SK-N-SH (cell line): Measurements from ENCODE around the gene INO80. TPM values are rescaled to one million over a fixed set of nuclear protein-coding genes. Genes with fewer than 3 reads are reported as not detected.

Experiments used
- CTCF ChIA-PET: fragments of 300-600, 350-600 bp; formaldehyde crosslinking; extraction: SDS; loops from one replicate; lab custom pipeline; 2021; lab: Yijun Ruan, JAX
- POLR2A ChIA-PET: fragments of 350-600 bp; sonication (Branson Sonifier 250); formaldehyde crosslinking; extraction: SDS; loops from one replicate; lab custom pipeline; 2020; ENCODE audit warnings: antibody characterized with exemption, inconsistent platforms; lab: Yijun Ruan, JAX
- DNase-seq: peaks from one replicate; pipeline ENCODE4 v3.0.0; 2012
- H2AFZ ChIP-seq: fragments of 200-600 bp; sonication (generic); 2 replicates; pipeline ENCODE4 v1.8.1; 2016; ENCODE audit warnings: antibody characterized with exemption, mild to moderate bottlenecking, low read depth
- H3F3A ChIP-seq: fragments of 200-600 bp; sonication (generic); replicated peaks from 2 replicates; pipeline ENCODE3; 2016; ENCODE audit warnings: antibody characterized with exemption, mild to moderate bottlenecking; ENCODE audit not compliant: insufficient read depth
- H3K27ac ChIP-seq, 2 experiments: fragments of 200-500 bp in 1 of 2; fragments of 200-600 bp in 1 of 2; sonication (Bioruptor generic) in 1 of 2; sonication (generic), shearing (Covaris generic) in 1 of 2; 2 replicates each; pipeline versions ENCODE4 v1.5.1 to v1.6.1; 2014 to 2016; ENCODE audit warnings: low read depth in 2 of 2, inconsistent platforms in 1 of 2, low read length in 1 of 2, mild to moderate bottlenecking in 1 of 2, mixed read lengths in 1 of 2
- H3K27me3 ChIP-seq: fragments of 200-600 bp; sonication (generic), shearing (Covaris generic); 2 replicates; pipeline ENCODE4 v1.6.1; 2016; ENCODE audit warnings: mixed run types; ENCODE audit not compliant: insufficient read depth
- H3K36me3 ChIP-seq, 2 experiments: fragments of 200-500 bp in 1 of 2; fragments of 200-600 bp in 1 of 2; sonication (Bioruptor generic) in 1 of 2; sonication (generic) in 1 of 2; replicated peaks in 1 of 2; 2 replicates each; pipeline versions ENCODE3 to v1.5.1; 2014 to 2016; ENCODE audit warnings: low read length in 1 of 2, mild to moderate bottlenecking in 1 of 2; ENCODE audit not compliant: insufficient read depth in 2 of 2, control insufficient read depth in 1 of 2
- H3K4me1 ChIP-seq, 2 experiments: fragments of 200-500 bp in 1 of 2; fragments of 200-600 bp in 1 of 2; sonication (Bioruptor generic) in 1 of 2; sonication (generic), shearing (Covaris generic) in 1 of 2; 2 replicates each; pipeline versions ENCODE4 v1.5.1 to v1.6.1; 2014 to 2016; ENCODE audit warnings: low read depth in 1 of 2, low read length in 1 of 2, mixed run types in 1 of 2; ENCODE audit not compliant: insufficient read depth in 2 of 2, control insufficient read depth in 1 of 2
- H3K4me2 ChIP-seq: fragments of 200-600 bp; sonication (generic), shearing (Covaris generic); 2 replicates; pipeline ENCODE4 v1.6.1; 2017; ENCODE audit warnings: mixed run types
- H3K4me3 ChIP-seq, 2 experiments: fragments of 200-500 bp in 1 of 2; fragments of 200-600 bp in 1 of 2; sonication (Bioruptor generic) in 1 of 2; sonication (generic), shearing (Covaris generic) in 1 of 2; 2 replicates each; pipeline versions ENCODE4 v1.5.1 to v1.8.1; 2014 to 2016; ENCODE audit warnings: low read depth in 2 of 2, inconsistent platforms in 1 of 2, low read length in 1 of 2, mild to moderate bottlenecking in 1 of 2, mixed read lengths in 1 of 2, moderate library complexity in 1 of 2
- H3K79me2 ChIP-seq: fragments of 200-600 bp; sonication (generic); 2 replicates; pipeline ENCODE4 v1.8.1; 2017; ENCODE audit warnings: mild to moderate bottlenecking; ENCODE audit not compliant: insufficient read depth
- H3K9ac ChIP-seq: fragments of 200-600 bp; sonication (generic); 2 replicates; pipeline ENCODE4 v1.6.1; 2017; ENCODE audit warnings: mixed run types
- H3K9me2 ChIP-seq: fragments of 200-600 bp; sonication (generic); 2 replicates; pipeline ENCODE4 v1.6.1; 2017; ENCODE audit warnings: mixed run types
- H3K9me3 ChIP-seq: fragments of 200-600 bp; sonication (generic); 2 replicates; pipeline ENCODE4 v1.6.1; 2017; ENCODE audit warnings: mixed run types, mild to moderate bottlenecking, moderate library complexity
- H4K20me1 ChIP-seq: fragments of 200-600 bp; sonication (generic); 2 replicates; pipeline ENCODE4 v1.6.1; 2017; ENCODE audit warnings: mild to moderate bottlenecking, mixed run types; ENCODE audit not compliant: insufficient read depth
- FOSL2 ChIP-seq: IDR thresholded peaks from 2 replicates; pipeline ENCODE4 v1.4.0; 2012; ENCODE audit warnings: low read depth, mild to moderate bottlenecking, moderate library complexity, borderline replicate concordance
- FOXJ3 ChIP-seq: sonication (generic); formaldehyde crosslinking; IDR thresholded peaks from 2 replicates; pipeline ENCODE4 v1.5.1; 2020; ENCODE audit warnings: mild to moderate bottlenecking, missing genetic modification reagents
- GATA2 ChIP-seq: sonication (generic); formaldehyde crosslinking; IDR thresholded peaks from 2 replicates; pipeline ENCODE4 v1.5.0; 2020; ENCODE audit warnings: mild to moderate bottlenecking, missing genetic modification reagents
- JUND ChIP-seq: IDR thresholded peaks from 2 replicates; pipeline ENCODE4 v1.4.0; 2012
- NFIC ChIP-seq: IDR thresholded peaks from 2 replicates; pipeline ENCODE4 v1.4.0; 2012; ENCODE audit warnings: borderline replicate concordance
- NRF1 ChIP-seq: IDR thresholded peaks from 2 replicates; pipeline ENCODE4 v1.6.1; 2012; ENCODE audit warnings: low read depth, mild to moderate bottlenecking, low read length
- REST ChIP-seq: IDR thresholded peaks from 2 replicates; pipeline ENCODE4 v1.6.1; 2012; ENCODE audit warnings: mild to moderate bottlenecking, low read depth, low read length, moderate library complexity
- TAF1 ChIP-seq: IDR thresholded peaks from 2 replicates; pipeline ENCODE4 v1.6.1; 2012; ENCODE audit warnings: low read depth, mild to moderate bottlenecking, low read length, moderate library complexity, borderline replicate concordance
- TCF12 ChIP-seq: IDR thresholded peaks from 2 replicates; pipeline ENCODE4 v1.4.0; 2012
- USF1 ChIP-seq: IDR thresholded peaks from 2 replicates; pipeline ENCODE4 v1.4.0; 2012; ENCODE audit warnings: low read depth, borderline replicate concordance
- WGBS: methylation state at CpG from one replicate; pipeline ENCODE4 v1.1.6; 2017; ENCODE audit warnings: low lambda C conversion rate; 5-methylcytosine and 5-hydroxymethylcytosine counted together
- polyA plus RNA-seq, 3 experiments: library from polyadenylated mRNA; depleted of rRNA; stranded (reverse); fragments of >200 nt; gene quantifications; 2 replicates each; pipeline ENCODE4 v1.2.3, GENCODE V29; 2012
- TF ChIP-seq, protein P1 (sequence below): fragments of 150-350 bp; IDR thresholded peaks from 2 replicates; pipeline ENCODE4 v1.6.1; 2016; ENCODE audit warnings: mild to moderate bottlenecking, low read depth, low read length
- TF ChIP-seq, protein P2 (sequence below): fragments of 150-350 bp; IDR thresholded peaks from 2 replicates; pipeline ENCODE4 v1.6.1; 2017; ENCODE audit warnings: antibody characterized with exemption, low read length, low read depth, borderline replicate concordance
- TF ChIP-seq, protein P3 (sequence below): fragments of 200-600 bp; sonication (generic); IDR thresholded peaks from 2 replicates; pipeline ENCODE4 v1.6.1; 2017; ENCODE audit warnings: antibody characterized with exemption, mild to moderate bottlenecking, moderate library complexity

Gene INO80
- polyA plus RNA-seq, 1 of the 3 experiments (the other 2 are of a cell fraction) = 4.6 TPM

DNA sequence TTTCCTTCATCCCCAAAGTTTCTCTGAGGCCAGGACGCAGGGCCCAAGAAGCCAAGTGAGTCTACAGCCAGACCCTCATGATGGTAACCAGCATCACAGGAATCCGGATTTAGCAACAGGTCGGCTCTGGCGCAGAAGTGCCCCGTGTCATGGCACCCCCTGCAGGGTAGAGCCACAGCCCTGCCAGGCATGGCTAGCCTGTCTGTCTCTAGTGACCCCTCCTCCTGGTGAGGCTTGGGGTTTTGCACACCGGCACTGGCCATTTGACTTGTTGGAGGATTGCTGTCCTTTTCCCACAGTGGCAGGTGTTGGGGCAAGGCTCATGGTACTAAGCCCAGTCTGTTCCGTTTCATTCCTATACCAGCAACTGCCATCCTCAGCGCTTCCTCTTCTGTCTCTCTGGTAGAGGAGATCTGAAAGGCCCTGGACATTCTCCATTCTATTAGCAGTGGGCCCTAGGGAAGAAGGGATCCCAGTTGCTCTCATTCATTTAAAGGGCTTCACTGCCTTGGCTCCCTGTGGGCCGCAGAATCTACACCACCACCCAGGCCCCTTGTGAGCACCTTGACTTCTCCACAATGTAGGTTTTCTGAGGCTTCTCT, 172.2 kb downstream of the INO80 start:
- Histone ChIP-seq H3K4me3 (no peak overlapping the region), H3K79me2 (no peaks in the 10 kb centered on the region), H3K36me3 (no peaks in the 10 kb centered on the region), H4K20me1 (no peaks in the 10 kb centered on the region), H3K9me3 (no peaks in the 10 kb centered on the region), H2AFZ (no peak overlapping the region), H3K9me2 (no peaks in the 10 kb centered on the region), H3K27ac (no peak overlapping the region), H3K4me2 (no peak overlapping the region), H3K4me1 (peaks cover 7 to 24% of the 10 kb centered on the region in 2 experiments; a peak in 2 of 4 replicates), H3F3A (peaks cover 16% of the 10 kb centered on the region), H3K27me3 (no peaks in the 10 kb centered on the region), H3K9ac (no peak overlapping the region)
- no peak for DNase-seq
- CTCF ChIA-PET = interaction anchor here (5.8 to 33.6 kb wide), 2 partner anchors 15 to 42 kb away, joined by 109 to 675 read pairs; partner anchors contain the start of genes DLL4 and VPS18
- TF ChIP-seq, protein P1, sequence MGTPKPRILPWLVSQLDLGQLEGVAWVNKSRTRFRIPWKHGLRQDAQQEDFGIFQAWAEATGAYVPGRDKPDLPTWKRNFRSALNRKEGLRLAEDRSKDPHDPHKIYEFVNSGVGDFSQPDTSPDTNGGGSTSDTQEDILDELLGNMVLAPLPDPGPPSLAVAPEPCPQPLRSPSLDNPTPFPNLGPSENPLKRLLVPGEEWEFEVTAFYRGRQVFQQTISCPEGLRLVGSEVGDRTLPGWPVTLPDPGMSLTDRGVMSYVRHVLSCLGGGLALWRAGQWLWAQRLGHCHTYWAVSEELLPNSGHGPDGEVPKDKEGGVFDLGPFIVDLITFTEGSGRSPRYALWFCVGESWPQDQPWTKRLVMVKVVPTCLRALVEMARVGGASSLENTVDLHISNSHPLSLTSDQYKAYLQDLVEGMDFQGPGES = no peak
- TF ChIP-seq REST = no peak
- no peak for TF ChIP-seq FOXJ3
- TF ChIP-seq USF1 = no peak
- no peak for TF ChIP-seq NRF1
- TF ChIP-seq GATA2 (CRISPR knock-in tag) = no peak
- no peak for TF ChIP-seq JUND
- no peak for TF ChIP-seq TAF1
- no peak for TF ChIP-seq TCF12
- TF ChIP-seq NFIC = no peak
- WGBS = 97% methylated on average over 3 of the region's 9 CpGs
- POLR2A ChIA-PET = interaction anchor here (1.1 kb wide), 1 partner anchor 9 kb away, joined by 3 read pairs; the partner anchor contains the start of gene CHAC1

- Histone ChIP-seq H4K20me1 (no peaks in the 10 kb centered on the region), H3K36me3 (no peaks in the 10 kb centered on the region), H3K27me3 (no peaks in the 10 kb centered on the region), H3K4me3 (no peak overlapping the region), H3K9me3 (no peaks in the 10 kb centered on the region), H3K9me2 (no peaks in the 10 kb centered on the region), H3K4me2 (no peak overlapping the region), H3K27ac (no peak overlapping the region), H2AFZ (peak overlapping the region; percentile 91; the same call in 1 of the 2 replicates), H3F3A (peaks cover 16% of the 10 kb centered on the region), H3K9ac (peak overlapping the region; percentile 66; the same call in 1 of the 2 replicates), H3K4me1 (peaks cover 7 to 26% of the 10 kb centered on the region in 2 experiments; a peak in 2 of 4 replicates), H3K79me2 (no peaks in the 10 kb centered on the region)
- 96% methylated on average over 9 of the region's 12 CpGs for WGBS
- no peak for DNase-seq
- POLR2A ChIA-PET = interaction anchor here (3.4 kb wide), 1 partner anchor 10 kb away, joined by 47 read pairs; the partner anchor contains the start of gene CHAC1
- CTCF ChIA-PET = interaction anchor here (0.8 to 33.6 kb wide), 28 partner anchors 9 to 288 kb away, joined by 3 to 675 read pairs (median 6); partner anchors contain the start of genes CHAC1, CHP1, DLL4 and EXD1
- TF ChIP-seq TAF1 = no peak
- TF ChIP-seq, protein P2, sequence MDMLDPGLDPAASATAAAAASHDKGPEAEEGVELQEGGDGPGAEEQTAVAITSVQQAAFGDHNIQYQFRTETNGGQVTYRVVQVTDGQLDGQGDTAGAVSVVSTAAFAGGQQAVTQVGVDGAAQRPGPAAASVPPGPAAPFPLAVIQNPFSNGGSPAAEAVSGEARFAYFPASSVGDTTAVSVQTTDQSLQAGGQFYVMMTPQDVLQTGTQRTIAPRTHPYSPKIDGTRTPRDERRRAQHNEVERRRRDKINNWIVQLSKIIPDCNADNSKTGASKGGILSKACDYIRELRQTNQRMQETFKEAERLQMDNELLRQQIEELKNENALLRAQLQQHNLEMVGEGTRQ = no peak
- TF ChIP-seq, protein P3, sequence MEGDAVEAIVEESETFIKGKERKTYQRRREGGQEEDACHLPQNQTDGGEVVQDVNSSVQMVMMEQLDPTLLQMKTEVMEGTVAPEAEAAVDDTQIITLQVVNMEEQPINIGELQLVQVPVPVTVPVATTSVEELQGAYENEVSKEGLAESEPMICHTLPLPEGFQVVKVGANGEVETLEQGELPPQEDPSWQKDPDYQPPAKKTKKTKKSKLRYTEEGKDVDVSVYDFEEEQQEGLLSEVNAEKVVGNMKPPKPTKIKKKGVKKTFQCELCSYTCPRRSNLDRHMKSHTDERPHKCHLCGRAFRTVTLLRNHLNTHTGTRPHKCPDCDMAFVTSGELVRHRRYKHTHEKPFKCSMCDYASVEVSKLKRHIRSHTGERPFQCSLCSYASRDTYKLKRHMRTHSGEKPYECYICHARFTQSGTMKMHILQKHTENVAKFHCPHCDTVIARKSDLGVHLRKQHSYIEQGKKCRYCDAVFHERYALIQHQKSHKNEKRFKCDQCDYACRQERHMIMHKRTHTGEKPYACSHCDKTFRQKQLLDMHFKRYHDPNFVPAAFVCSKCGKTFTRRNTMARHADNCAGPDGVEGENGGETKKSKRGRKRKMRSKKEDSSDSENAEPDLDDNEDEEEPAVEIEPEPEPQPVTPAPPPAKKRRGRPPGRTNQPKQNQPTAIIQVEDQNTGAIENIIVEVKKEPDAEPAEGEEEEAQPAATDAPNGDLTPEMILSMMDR = no peak
- TF ChIP-seq FOSL2 = no peak
Observed at GRCh38 chr15:40942878-40943277, 173.2 kb downstream of the INO80 start.
